Keratinocyte (primary cell): Measurements from ENCODE around the gene GNPTG. TPM values are rescaled to one million over a fixed set of nuclear protein-coding genes. Genes with fewer than 3 reads are reported as not detected.

Source experiments
- DNase-seq: peaks from one replicate; pipeline ENCODE4 v3.0.0-alpha.2; 2011; ENCODE audit warnings: low read depth, missing footprints, low spot score
- FAIRE-seq: peaks from 2 replicates; lab custom pipeline; 2011; peaks lifted over from hg19 to GRCh38; lab: Jason Lieb, UNC
- H2AFZ ChIP-seq: 2 replicates; pipeline ENCODE4 v1.6.0; 2012; ENCODE audit warnings: low read length, control low read depth, inconsistent platforms; ENCODE audit not compliant: control insufficient read depth
- H3K27ac ChIP-seq: 2 replicates; pipeline ENCODE4 v1.5.1; 2011; ENCODE audit warnings: low read length; ENCODE audit not compliant: control insufficient read depth, insufficient read depth
- H3K27me3 ChIP-seq: 3 replicates; pipeline ENCODE4 v1.6.0; 2011; ENCODE audit warnings: low read length; ENCODE audit not compliant: control insufficient read depth, insufficient read depth; ENCODE audit errors: extremely low read depth
- H3K36me3 ChIP-seq, 2 experiments: 2 replicates in 1 of 2; 3 replicates in 1 of 2; pipeline ENCODE4 v1.5.1; 2011; ENCODE audit warnings: low read length in 2 of 2, mild to moderate bottlenecking in 1 of 2; ENCODE audit not compliant: control insufficient read depth in 2 of 2, insufficient read depth in 2 of 2; ENCODE audit errors: extremely low read depth in 1 of 2
- H3K4me1 ChIP-seq: 3 replicates; pipeline ENCODE4 v1.5.1; 2011; ENCODE audit warnings: low read length; ENCODE audit not compliant: control insufficient read depth, insufficient read depth; ENCODE audit errors: extremely low read depth
- H3K4me2 ChIP-seq: 3 replicates; pipeline ENCODE4 v1.6.0; 2011; ENCODE audit warnings: low read depth, low read length; ENCODE audit not compliant: control insufficient read depth, insufficient read depth; ENCODE audit errors: extremely low read depth
- H3K4me3 ChIP-seq, 3 experiments: fragments of 200-600 bp in 1 of 3; sonication (generic) in 1 of 3; 2 replicates in 2 of 3; 3 replicates in 1 of 3; pipeline ENCODE4 v1.5.1; 2011 to 2016; ENCODE audit warnings: low read length in 3 of 3, mild to moderate bottlenecking in 3 of 3, control low read depth in 2 of 3, inconsistent platforms in 1 of 3, low read depth in 1 of 3, mixed read lengths in 1 of 3, mixed run types in 1 of 3, moderate library complexity in 1 of 3; ENCODE audit not compliant: control insufficient read depth in 2 of 3, insufficient read depth in 2 of 3; ENCODE audit errors: extremely low read depth in 1 of 3
- H3K79me2 ChIP-seq: 2 replicates; pipeline ENCODE4 v1.6.0; 2012; ENCODE audit warnings: low read length; ENCODE audit not compliant: control insufficient read depth, insufficient read depth
- H3K9ac ChIP-seq: 3 replicates; pipeline ENCODE4 v1.6.0; 2011; ENCODE audit warnings: low read length; ENCODE audit not compliant: control insufficient read depth, insufficient read depth; ENCODE audit errors: extremely low read depth
- H3K9me1 ChIP-seq: 3 replicates; pipeline ENCODE4 v1.6.0; 2011; ENCODE audit warnings: low read length; ENCODE audit not compliant: control insufficient read depth, insufficient read depth; ENCODE audit errors: extremely low read depth
- H3K9me3 ChIP-seq: 2 replicates; pipeline ENCODE4 v1.5.1; 2012; ENCODE audit warnings: low read depth, low read length; ENCODE audit not compliant: control insufficient read depth
- H4K20me1 ChIP-seq: 3 replicates; pipeline ENCODE4 v1.6.0; 2011; ENCODE audit warnings: low read length; ENCODE audit not compliant: control insufficient read depth, insufficient read depth; ENCODE audit errors: extremely low read depth
- CTCF ChIP-seq, 3 experiments: IDR thresholded peaks in 1 of 3; conservative IDR thresholded peaks in 1 of 3; optimal IDR thresholded peaks in 1 of 3; 2 replicates in 2 of 3; 3 replicates in 1 of 3; pipeline versions ENCODE3 to v1.5.1; 2011; ENCODE audit warnings: low read length in 3 of 3, mild to moderate bottlenecking in 3 of 3, moderate library complexity in 2 of 3, control low read depth in 1 of 3, inconsistent platforms in 1 of 3; ENCODE audit not compliant: insufficient read depth in 2 of 3; ENCODE audit errors: extremely low read depth in 1 of 3
- EZH2 ChIP-seq: IDR thresholded peaks from one replicate; pipeline ENCODE4 v1.6.1; 2012; ENCODE audit warnings: inconsistent platforms, mild to moderate bottlenecking, low read length, moderate library complexity
- dilution Hi-C: fragments of 300-500 bp; cut with MboI; formaldehyde crosslinking; loops from one replicate; pipeline ENCODE4 v1.7.0; 2020; ENCODE audit warnings: low sequenced_read_pairs; ENCODE audit not compliant: extremely low pct_ligation_motif_present
- polyA plus RNA-seq, 5 experiments: library from polyadenylated mRNA; depleted of rRNA in 3 of 5; stranded (reverse) in 3 of 5; stranded (forward) in 1 of 5; unstranded in 1 of 5; fragments of >200 nt; gene quantifications; 1 replicate in 1 of 5; 2 replicates in 3 of 5; 3 replicates in 1 of 5; pipeline versions ENCODE4 v1.2.1 to v1.2.3, GENCODE V29; 2011 to 2012; ENCODE audit warnings: missing spikeins in 2 of 5, low read depth in 1 of 5, low replicate concordance in 1 of 5

GNPTG gene
- polyA plus RNA-seq, 1 donor (not counting 4 experiments of a cell fraction or from before 2014, with no cell fraction given), result 30.9 TPM

- H4K20me1 ChIP-seq, result peaks cover 13% of the 10 kb centered on the region
- H3K9me3 ChIP-seq, result no peaks in the 10 kb centered on the region
- H3K9me1 ChIP-seq, result no peaks in the 10 kb centered on the region
- H3K9ac ChIP-seq, result no peak overlapping the region
- H3K79me2 ChIP-seq, result peaks cover 16% of the 10 kb centered on the region
- no peak for FAIRE-seq
- H3K27ac ChIP-seq, result no peak overlapping the region
- dilution Hi-C loops, result no loop called here
- H3K4me3 ChIP-seq, result no peak overlapping the region
- H3K36me3 ChIP-seq, result peaks cover 0 to 4% of the 10 kb centered on the region in 2 experiments
- TF ChIP-seq CTCF (optimal IDR thresholded peaks at IDR 0.05 in 1 of 3, IDR thresholded peaks at IDR 0.05 in 1 of 3, conservative IDR thresholded peaks at IDR 0.05 in 1 of 3; ENCODE audit: extremely low read depth in 1 of 3, insufficient read depth in 2 of 3, low read length in 3 of 3) (no peak), EZH2 (no peak)
- no peak overlapping the region for H2AFZ ChIP-seq
- DNase-seq, result no peak
- no peak overlapping the region for H3K4me2 ChIP-seq
- H3K4me1 ChIP-seq, result peaks cover 17% of the 10 kb centered on the region
- H3K27me3 ChIP-seq, result no peaks in the 10 kb centered on the region
These were observed 45.4 kb upstream of the GNPTG start for GRCh38 chr16:1306334-1306733.

- dilution Hi-C loops, result no loop called here
- TF ChIP-seq CTCF (optimal IDR thresholded peaks at IDR 0.05 in 1 of 3, IDR thresholded peaks at IDR 0.05 in 1 of 3, conservative IDR thresholded peaks at IDR 0.05 in 1 of 3; ENCODE audit: extremely low read depth in 1 of 3, insufficient read depth in 2 of 3, low read length in 3 of 3) (no peak), EZH2 (no peak)
- Histone ChIP-seq H3K9me3 (no peaks in the 10 kb centered on the region), H2AFZ (peak overlapping the region; percentile 40), H3K9ac (peak overlapping the region; percentile 100), H4K20me1 (peaks cover 32% of the 10 kb centered on the region), H3K27ac (peak overlapping the region; percentile 99), H3K79me2 (peaks cover 35% of the 10 kb centered on the region), H3K9me1 (no peaks in the 10 kb centered on the region), H3K4me1 (peaks cover 21% of the 10 kb centered on the region), H3K4me2 (no peak overlapping the region), H3K4me3 (peak overlapping the region; percentile 49 to 74 (median 55)), H3K27me3 (no peaks in the 10 kb centered on the region), H3K36me3 (peaks cover 1 to 16% of the 10 kb centered on the region in 2 experiments)
- peak; percentile 55 for FAIRE-seq
- peak; percentile 57 for DNase-seq
These were observed 43.4 kb upstream of the GNPTG start for GRCh38 chr16:1308036-1308976.
